ENCODE data around the gene EPHB1.
"Not testable (repeated sequence)": the region's sequence is repeated elsewhere in the genome, so short reads cannot be mapped to it uniquely, and the experiment has no call there.

Gene EPHB1

DNA sequence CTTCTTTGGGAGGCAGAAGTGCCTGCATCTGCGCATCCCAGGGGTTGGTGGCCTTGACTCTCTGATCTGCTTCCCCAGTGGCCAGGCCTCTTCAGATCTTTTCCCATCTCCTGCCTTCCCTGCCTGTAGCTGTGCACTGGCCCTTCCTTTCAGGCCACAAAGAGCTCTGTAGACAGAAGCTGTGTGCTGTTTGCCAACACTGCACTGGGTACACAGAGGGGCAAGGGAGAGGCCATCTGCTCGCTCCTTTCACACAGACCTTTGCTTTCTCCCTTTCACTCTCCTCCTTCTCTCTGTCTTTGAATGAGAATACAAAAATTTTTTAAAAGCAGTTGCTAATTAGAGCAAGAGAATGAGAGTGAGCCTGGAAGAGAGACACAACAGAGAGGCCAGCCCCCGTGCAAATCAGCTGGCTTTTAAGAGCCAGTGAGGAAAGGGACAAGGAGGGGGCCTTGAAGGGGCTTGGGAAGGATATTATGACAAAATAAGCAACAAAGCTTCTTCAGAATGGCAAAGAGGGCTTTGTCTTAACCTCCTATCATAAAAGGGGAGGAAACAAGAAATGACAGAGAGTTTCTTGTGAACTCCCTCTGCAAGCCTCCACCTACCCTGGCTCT, 170.9 kb downstream of the EPHB1 start:
- H3K23ac ChIP-seq (ENCODE audit: low read length in 2 of 2): no peak overlapping the region
- H2BK5ac ChIP-seq (ENCODE audit: low read depth, low read length, poor library complexity, severe bottlenecking): no peak overlapping the region
- no peaks in the 10 kb centered on the region for H3K36me3 ChIP-seq (ENCODE audit: control insufficient read depth in 1 of 2, insufficient read depth in 2 of 2, low read depth in 1 of 2, low read length in 2 of 2)
- no peak overlapping the region for H3K18ac ChIP-seq (ENCODE audit: low read depth in 1 of 2, low read length in 2 of 2)
- no peak overlapping the region for H2AFZ ChIP-seq (ENCODE audit: low read depth, low read length)
- H2BK120ac ChIP-seq (ENCODE audit: low read depth, low read length): no peak overlapping the region
- no peak overlapping the region for H3K27ac ChIP-seq (ENCODE audit: low read length, poor library complexity, severe bottlenecking)
- no peaks in the 10 kb centered on the region for H3K79me1 ChIP-seq (replicated peaks; ENCODE audit: low read length, poor library complexity, severe bottlenecking)
- no peak overlapping the region for H3K4me3 ChIP-seq (ENCODE audit: insufficient read depth in 1 of 2, low read depth in 1 of 2, low read length in 2 of 2)
- H2BK12ac ChIP-seq (ENCODE audit: low read length in 2 of 2): no peak overlapping the region
- H2AK5ac ChIP-seq (ENCODE audit: low read length, severe bottlenecking): no peak overlapping the region
- no peaks in the 10 kb centered on the region for H3K27me3 ChIP-seq (ENCODE audit: control insufficient read depth in 1 of 2, insufficient read depth in 1 of 2, low read length in 2 of 2)
- DNase-seq: no peak
- no peak overlapping the region for H4K8ac ChIP-seq (ENCODE audit: low read length)
- no peak overlapping the region for H3K4ac ChIP-seq (ENCODE audit: low read depth in 1 of 2, low read length in 2 of 2)
- no peak overlapping the region for H2BK15ac ChIP-seq (ENCODE audit: low read depth, poor library complexity, severe bottlenecking)
- no peak overlapping the region for H3K14ac ChIP-seq (ENCODE audit: low read length in 2 of 2)
- H3K9me3 ChIP-seq (ENCODE audit: control insufficient read depth, low read length): no peaks in the 10 kb centered on the region
- no peak overlapping the region for H3K9ac ChIP-seq (ENCODE audit: low read length)
- H3K4me2 ChIP-seq (ENCODE audit: low read length, poor library complexity, severe bottlenecking): no peak overlapping the region
- H4K91ac ChIP-seq (ENCODE audit: low read length): no peak overlapping the region
- H3K4me1 ChIP-seq (ENCODE audit: control insufficient read depth, insufficient read depth, low read depth, low read length): no peaks in the 10 kb centered on the region
- WGBS: 60% methylated on average over 2 of the region's 3 CpGs

DNA sequence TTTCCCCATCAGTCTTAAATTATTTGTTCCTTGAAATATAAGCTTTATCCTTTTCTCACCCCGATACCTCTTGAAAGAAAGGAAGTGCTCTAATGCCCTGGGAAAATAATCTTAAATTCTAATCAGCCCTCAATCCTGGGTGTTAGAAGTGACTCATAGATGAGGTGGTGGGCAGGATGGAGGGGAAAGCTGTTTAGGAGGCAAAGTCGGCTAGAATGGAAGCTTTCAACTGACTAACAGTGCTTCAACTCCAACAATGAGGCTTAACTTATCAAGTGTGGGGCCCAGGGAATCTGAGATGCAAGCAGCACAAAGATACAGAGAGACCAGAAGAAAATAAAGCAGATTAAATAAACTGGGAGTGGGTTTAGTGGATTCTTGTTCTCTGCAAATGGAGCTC, 175.8 kb downstream of the EPHB1 start:
- Histone ChIP-seq H3K27ac (ENCODE audit: low read length, poor library complexity, severe bottlenecking) (no peak overlapping the region), H3K14ac (ENCODE audit: low read length in 2 of 2) (no peak overlapping the region), H3K36me3 (ENCODE audit: control insufficient read depth in 1 of 2, insufficient read depth in 2 of 2, low read depth in 1 of 2, low read length in 2 of 2) (no peaks in the 10 kb centered on the region), H3K4me3 (ENCODE audit: insufficient read depth in 1 of 2, low read depth in 1 of 2, low read length in 2 of 2) (no peak overlapping the region), H3K27me3 (ENCODE audit: control insufficient read depth in 1 of 2, insufficient read depth in 1 of 2, low read length in 2 of 2) (no peaks in the 10 kb centered on the region), H2BK5ac (ENCODE audit: low read depth, low read length, poor library complexity, severe bottlenecking) (no peak overlapping the region), H4K91ac (ENCODE audit: low read length) (no peak overlapping the region), H3K4ac (ENCODE audit: low read depth in 1 of 2, low read length in 2 of 2) (no peak overlapping the region), H3K4me1 (ENCODE audit: control insufficient read depth, insufficient read depth, low read depth, low read length) (no peaks in the 10 kb centered on the region), H3K9ac (ENCODE audit: low read length) (no peak overlapping the region), H2BK15ac (ENCODE audit: low read depth, poor library complexity, severe bottlenecking) (no peak overlapping the region), H3K9me3 (ENCODE audit: control insufficient read depth, low read length) (no peaks in the 10 kb centered on the region), H3K4me2 (ENCODE audit: low read length, poor library complexity, severe bottlenecking) (no peak overlapping the region), H2BK12ac (ENCODE audit: low read length in 2 of 2) (no peak overlapping the region), H3K79me1 (replicated peaks; ENCODE audit: low read length, poor library complexity, severe bottlenecking) (no peaks in the 10 kb centered on the region), H3K23ac (ENCODE audit: low read length in 2 of 2) (no peak overlapping the region), H4K8ac (ENCODE audit: low read length) (no peak overlapping the region), H2AFZ (ENCODE audit: low read depth, low read length) (no peak overlapping the region), H2BK120ac (ENCODE audit: low read depth, low read length) (no peak overlapping the region), H2AK5ac (ENCODE audit: low read length, severe bottlenecking) (no peak overlapping the region), H3K18ac (ENCODE audit: low read depth in 1 of 2, low read length in 2 of 2) (no peak overlapping the region)
- no peak for DNase-seq
- WGBS: 20% methylated on average over 1 of the region's 2 CpGs

DNA sequence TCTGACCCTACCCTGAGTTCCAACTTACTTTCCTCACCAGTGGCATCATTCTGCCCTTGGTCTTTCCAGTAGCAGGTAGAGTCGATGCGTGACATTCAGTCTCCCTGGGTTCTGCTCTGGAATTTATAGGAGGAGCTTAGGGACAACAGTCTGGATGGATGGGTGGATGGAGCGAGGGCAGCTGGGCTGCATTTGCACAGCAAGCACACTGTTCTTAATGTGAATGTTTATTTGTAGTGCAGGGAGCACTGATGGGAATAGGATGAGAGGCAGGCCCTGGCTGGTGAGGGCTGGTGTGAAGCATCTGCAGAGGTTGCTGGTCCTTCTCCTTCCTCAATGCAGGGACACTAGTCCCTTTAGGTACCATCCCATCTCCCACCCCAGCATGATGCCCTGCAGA, 176.2 kb downstream of the EPHB1 start:
- no peak for DNase-seq
- Histone ChIP-seq H3K9me3 (ENCODE audit: control insufficient read depth, low read length) (no peaks in the 10 kb centered on the region), H3K27me3 (ENCODE audit: control insufficient read depth in 1 of 2, insufficient read depth in 1 of 2, low read length in 2 of 2) (no peaks in the 10 kb centered on the region), H2BK120ac (ENCODE audit: low read depth, low read length) (no peak overlapping the region), H3K18ac (ENCODE audit: low read depth in 1 of 2, low read length in 2 of 2) (no peak overlapping the region), H3K36me3 (ENCODE audit: control insufficient read depth in 1 of 2, insufficient read depth in 2 of 2, low read depth in 1 of 2, low read length in 2 of 2) (no peaks in the 10 kb centered on the region), H3K27ac (ENCODE audit: low read length, poor library complexity, severe bottlenecking) (no peak overlapping the region), H3K4me2 (ENCODE audit: low read length, poor library complexity, severe bottlenecking) (no peak overlapping the region), H3K4me1 (ENCODE audit: control insufficient read depth, insufficient read depth, low read depth, low read length) (no peaks in the 10 kb centered on the region), H2BK12ac (ENCODE audit: low read length in 2 of 2) (no peak overlapping the region), H2BK5ac (ENCODE audit: low read depth, low read length, poor library complexity, severe bottlenecking) (no peak overlapping the region), H3K23ac (ENCODE audit: low read length in 2 of 2) (no peak overlapping the region), H4K8ac (ENCODE audit: low read length) (no peak overlapping the region), H2BK15ac (ENCODE audit: low read depth, poor library complexity, severe bottlenecking) (no peak overlapping the region), H2AFZ (ENCODE audit: low read depth, low read length) (no peak overlapping the region), H3K4ac (ENCODE audit: low read depth in 1 of 2, low read length in 2 of 2) (no peak overlapping the region), H4K91ac (ENCODE audit: low read length) (no peak overlapping the region), H3K9ac (ENCODE audit: low read length) (no peak overlapping the region), H3K14ac (ENCODE audit: low read length in 2 of 2) (no peak overlapping the region), H3K4me3 (ENCODE audit: insufficient read depth in 1 of 2, low read depth in 1 of 2, low read length in 2 of 2) (no peak overlapping the region), H3K79me1 (replicated peaks; ENCODE audit: low read length, poor library complexity, severe bottlenecking) (no peaks in the 10 kb centered on the region), H2AK5ac (ENCODE audit: low read length, severe bottlenecking) (no peak overlapping the region)
- 84% methylated on average over 3 of the region's 3 CpGs for WGBS

DNA sequence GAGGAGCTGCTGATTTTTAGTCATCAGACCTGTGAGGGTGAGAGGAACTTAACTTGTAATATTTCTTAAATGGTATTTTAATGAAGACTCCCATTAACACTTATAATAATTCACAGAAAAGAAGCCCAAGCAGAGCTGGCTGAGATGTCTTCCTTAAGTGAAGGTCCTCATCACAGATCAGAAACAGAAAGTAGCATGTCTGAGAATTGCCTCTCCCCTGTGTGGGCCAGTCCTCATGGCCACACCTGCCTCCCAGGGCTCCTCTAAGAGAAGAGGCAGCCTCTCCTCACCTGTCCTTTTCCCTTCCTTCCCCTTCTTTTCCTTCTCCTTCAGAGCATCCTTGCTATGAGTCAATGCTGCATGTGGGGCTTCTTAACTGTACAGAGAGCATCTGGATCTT, 176.8 kb downstream of the EPHB1 start:
- not testable (repeated sequence) for H2AK5ac ChIP-seq (ENCODE audit: low read length, severe bottlenecking); H3K14ac ChIP-seq (ENCODE audit: low read length in 2 of 2); H4K91ac ChIP-seq (ENCODE audit: low read length); H3K27ac ChIP-seq (ENCODE audit: low read length, poor library complexity, severe bottlenecking); H4K8ac ChIP-seq (ENCODE audit: low read length); H3K4ac ChIP-seq (ENCODE audit: low read depth in 1 of 2, low read length in 2 of 2); H3K9ac ChIP-seq (ENCODE audit: low read length); H3K23ac ChIP-seq (ENCODE audit: low read length in 2 of 2); H2BK12ac ChIP-seq (ENCODE audit: low read length in 2 of 2); H2BK15ac ChIP-seq (ENCODE audit: low read depth, poor library complexity, severe bottlenecking); H2BK120ac ChIP-seq (ENCODE audit: low read depth, low read length); H3K4me3 ChIP-seq (ENCODE audit: insufficient read depth in 1 of 2, low read depth in 1 of 2, low read length in 2 of 2); H3K4me2 ChIP-seq (ENCODE audit: low read length, poor library complexity, severe bottlenecking); H2BK5ac ChIP-seq (ENCODE audit: low read depth, low read length, poor library complexity, severe bottlenecking); DNase-seq; H3K9me3 ChIP-seq (ENCODE audit: control insufficient read depth, low read length); H2AFZ ChIP-seq (ENCODE audit: low read depth, low read length); H3K36me3 ChIP-seq (ENCODE audit: control insufficient read depth in 1 of 2, insufficient read depth in 2 of 2, low read depth in 1 of 2, low read length in 2 of 2); H3K18ac ChIP-seq (ENCODE audit: low read depth in 1 of 2, low read length in 2 of 2); H3K4me1 ChIP-seq (ENCODE audit: control insufficient read depth, insufficient read depth, low read depth, low read length); H3K27me3 ChIP-seq (ENCODE audit: control insufficient read depth in 1 of 2, insufficient read depth in 1 of 2, low read length in 2 of 2); H3K79me1 ChIP-seq (replicated peaks; ENCODE audit: low read length, poor library complexity, severe bottlenecking)
